H1 (cell line): Measurements from ENCODE around the gene SLC39A10. TPM values are rescaled to one million over a fixed set of nuclear protein-coding genes. Genes with fewer than 3 reads are reported as not detected.

Experiments used
- TBP ChIP-seq: IDR thresholded peaks from 2 replicates; pipeline ENCODE4 v1.6.1; 2011; ENCODE audit warnings: low read depth, low read length, improper control_type of control experiment
- polyA plus RNA-seq, 7 experiments: library from polyadenylated mRNA; depleted of rRNA in 3 of 7; stranded (reverse) in 5 of 7; unstranded in 2 of 7; fragments of >200 nt in 5 of 7; fragments of 200-250 nt in 2 of 7; gene quantifications; 1 replicate in 5 of 7; 2 replicates in 1 of 7; 4 replicates in 1 of 7; pipeline versions ENCODE4 v1.2.1 to v1.2.3, GENCODE V29; 2011 to 2013; ENCODE audit warnings: missing spikeins in 2 of 7, mixed read lengths in 2 of 7
- total RNA-seq: library from RNA; stranded (reverse); fragmentation: NEBNext Ultra II Directional; extraction: Animal tissue kit (Norgen Biotek cat#: 25700); gene quantifications from 2 replicates; pipeline ENCODE4 v1.2.1, GENCODE V29; 2021
- TF ChIP-seq, protein P1 (sequence below): fragments of 300-600 bp; sonication (generic); IDR thresholded peaks from 2 replicates; pipeline ENCODE4 v1.7.1; 2012; ENCODE audit warnings: low read length, moderate library complexity, mild to moderate bottlenecking, inconsistent platforms; ENCODE audit not compliant: insufficient replicate concordance

SLC39A10 gene
- total and polyA plus RNA-seq, 2 of the 8 experiments (the other 6 are each of a cell fraction or from before 2014, with no cell fraction given) = 68.1 to 234 TPM

DNA sequence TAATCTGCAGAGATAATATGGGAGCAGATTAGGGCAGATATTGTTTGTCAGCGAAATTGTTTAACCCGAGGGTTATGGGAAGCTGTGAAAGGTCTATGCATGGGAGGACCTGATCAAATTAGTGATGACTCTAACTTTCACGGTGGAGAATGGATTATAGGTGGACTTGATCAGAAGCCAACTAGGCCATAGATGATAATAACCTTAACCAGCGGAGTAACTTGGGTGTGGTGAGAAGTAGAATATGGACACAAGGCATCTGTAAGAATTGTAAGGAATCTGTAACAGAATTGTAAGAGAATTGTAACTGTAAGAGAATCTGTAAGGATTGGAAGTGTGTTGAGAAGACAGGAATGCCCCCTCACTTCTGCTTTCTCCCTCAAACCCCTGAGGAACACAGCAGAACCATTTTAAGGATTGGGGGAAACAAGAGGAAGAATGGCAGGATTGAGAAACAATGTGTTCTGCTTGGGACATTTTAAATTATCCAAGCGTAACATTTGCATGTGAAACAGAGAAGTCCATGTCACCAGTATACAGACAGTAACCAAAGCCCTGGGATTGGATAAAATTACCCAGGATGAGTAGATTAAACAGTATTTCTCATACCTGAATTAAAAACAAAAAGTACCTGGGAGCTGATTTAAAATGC is 14.9 kb upstream of the SLC39A10 start (continued):
- TF ChIP-seq TBP = no peak
- TF ChIP-seq, protein P1, sequence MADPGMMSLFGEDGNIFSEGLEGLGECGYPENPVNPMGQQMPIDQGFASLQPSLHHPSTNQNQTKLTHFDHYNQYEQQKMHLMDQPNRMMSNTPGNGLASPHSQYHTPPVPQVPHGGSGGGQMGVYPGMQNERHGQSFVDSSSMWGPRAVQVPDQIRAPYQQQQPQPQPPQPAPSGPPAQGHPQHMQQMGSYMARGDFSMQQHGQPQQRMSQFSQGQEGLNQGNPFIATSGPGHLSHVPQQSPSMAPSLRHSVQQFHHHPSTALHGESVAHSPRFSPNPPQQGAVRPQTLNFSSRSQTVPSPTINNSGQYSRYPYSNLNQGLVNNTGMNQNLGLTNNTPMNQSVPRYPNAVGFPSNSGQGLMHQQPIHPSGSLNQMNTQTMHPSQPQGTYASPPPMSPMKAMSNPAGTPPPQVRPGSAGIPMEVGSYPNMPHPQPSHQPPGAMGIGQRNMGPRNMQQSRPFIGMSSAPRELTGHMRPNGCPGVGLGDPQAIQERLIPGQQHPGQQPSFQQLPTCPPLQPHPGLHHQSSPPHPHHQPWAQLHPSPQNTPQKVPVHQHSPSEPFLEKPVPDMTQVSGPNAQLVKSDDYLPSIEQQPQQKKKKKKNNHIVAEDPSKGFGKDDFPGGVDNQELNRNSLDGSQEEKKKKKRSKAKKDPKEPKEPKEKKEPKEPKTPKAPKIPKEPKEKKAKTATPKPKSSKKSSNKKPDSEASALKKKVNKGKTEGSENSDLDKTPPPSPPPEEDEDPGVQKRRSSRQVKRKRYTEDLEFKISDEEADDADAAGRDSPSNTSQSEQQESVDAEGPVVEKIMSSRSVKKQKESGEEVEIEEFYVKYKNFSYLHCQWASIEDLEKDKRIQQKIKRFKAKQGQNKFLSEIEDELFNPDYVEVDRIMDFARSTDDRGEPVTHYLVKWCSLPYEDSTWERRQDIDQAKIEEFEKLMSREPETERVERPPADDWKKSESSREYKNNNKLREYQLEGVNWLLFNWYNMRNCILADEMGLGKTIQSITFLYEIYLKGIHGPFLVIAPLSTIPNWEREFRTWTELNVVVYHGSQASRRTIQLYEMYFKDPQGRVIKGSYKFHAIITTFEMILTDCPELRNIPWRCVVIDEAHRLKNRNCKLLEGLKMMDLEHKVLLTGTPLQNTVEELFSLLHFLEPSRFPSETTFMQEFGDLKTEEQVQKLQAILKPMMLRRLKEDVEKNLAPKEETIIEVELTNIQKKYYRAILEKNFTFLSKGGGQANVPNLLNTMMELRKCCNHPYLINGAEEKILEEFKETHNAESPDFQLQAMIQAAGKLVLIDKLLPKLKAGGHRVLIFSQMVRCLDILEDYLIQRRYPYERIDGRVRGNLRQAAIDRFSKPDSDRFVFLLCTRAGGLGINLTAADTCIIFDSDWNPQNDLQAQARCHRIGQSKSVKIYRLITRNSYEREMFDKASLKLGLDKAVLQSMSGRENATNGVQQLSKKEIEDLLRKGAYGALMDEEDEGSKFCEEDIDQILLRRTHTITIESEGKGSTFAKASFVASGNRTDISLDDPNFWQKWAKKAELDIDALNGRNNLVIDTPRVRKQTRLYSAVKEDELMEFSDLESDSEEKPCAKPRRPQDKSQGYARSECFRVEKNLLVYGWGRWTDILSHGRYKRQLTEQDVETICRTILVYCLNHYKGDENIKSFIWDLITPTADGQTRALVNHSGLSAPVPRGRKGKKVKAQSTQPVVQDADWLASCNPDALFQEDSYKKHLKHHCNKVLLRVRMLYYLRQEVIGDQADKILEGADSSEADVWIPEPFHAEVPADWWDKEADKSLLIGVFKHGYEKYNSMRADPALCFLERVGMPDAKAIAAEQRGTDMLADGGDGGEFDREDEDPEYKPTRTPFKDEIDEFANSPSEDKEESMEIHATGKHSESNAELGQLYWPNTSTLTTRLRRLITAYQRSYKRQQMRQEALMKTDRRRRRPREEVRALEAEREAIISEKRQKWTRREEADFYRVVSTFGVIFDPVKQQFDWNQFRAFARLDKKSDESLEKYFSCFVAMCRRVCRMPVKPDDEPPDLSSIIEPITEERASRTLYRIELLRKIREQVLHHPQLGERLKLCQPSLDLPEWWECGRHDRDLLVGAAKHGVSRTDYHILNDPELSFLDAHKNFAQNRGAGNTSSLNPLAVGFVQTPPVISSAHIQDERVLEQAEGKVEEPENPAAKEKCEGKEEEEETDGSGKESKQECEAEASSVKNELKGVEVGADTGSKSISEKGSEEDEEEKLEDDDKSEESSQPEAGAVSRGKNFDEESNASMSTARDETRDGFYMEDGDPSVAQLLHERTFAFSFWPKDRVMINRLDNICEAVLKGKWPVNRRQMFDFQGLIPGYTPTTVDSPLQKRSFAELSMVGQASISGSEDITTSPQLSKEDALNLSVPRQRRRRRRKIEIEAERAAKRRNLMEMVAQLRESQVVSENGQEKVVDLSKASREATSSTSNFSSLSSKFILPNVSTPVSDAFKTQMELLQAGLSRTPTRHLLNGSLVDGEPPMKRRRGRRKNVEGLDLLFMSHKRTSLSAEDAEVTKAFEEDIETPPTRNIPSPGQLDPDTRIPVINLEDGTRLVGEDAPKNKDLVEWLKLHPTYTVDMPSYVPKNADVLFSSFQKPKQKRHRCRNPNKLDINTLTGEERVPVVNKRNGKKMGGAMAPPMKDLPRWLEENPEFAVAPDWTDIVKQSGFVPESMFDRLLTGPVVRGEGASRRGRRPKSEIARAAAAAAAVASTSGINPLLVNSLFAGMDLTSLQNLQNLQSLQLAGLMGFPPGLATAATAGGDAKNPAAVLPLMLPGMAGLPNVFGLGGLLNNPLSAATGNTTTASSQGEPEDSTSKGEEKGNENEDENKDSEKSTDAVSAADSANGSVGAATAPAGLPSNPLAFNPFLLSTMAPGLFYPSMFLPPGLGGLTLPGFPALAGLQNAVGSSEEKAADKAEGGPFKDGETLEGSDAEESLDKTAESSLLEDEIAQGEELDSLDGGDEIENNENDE = no peak
